NCI-H774 (cell line): ENCODE results near the gene CTSL.

Source experiments
- DNase-seq: peaks from one replicate; lab custom pipeline; 2025; lab: John Stamatoyannopoulos, UW

Gene CTSL

GRCh38 chr9:87701491-87701890 lies 24.4 kb upstream of the CTSL start:
- DNase-seq, result no peak

- DNase-seq, result no peak
Observed at GRCh38 chr9:87701931-87702421, 23.9 kb upstream of the CTSL start.

GRCh38 chr9:87702921-87703320 lies 23.0 kb upstream of the CTSL start:
- no peak for DNase-seq

GRCh38 chr9:87703636-87704276 lies 22.2 kb upstream of the CTSL start:
- no peak for DNase-seq

GRCh38 chr9:87704342-87704741 lies 21.6 kb upstream of the CTSL start:
- no peak for DNase-seq

- no peak for DNase-seq
Observed at GRCh38 chr9:87706066-87706739, 19.7 kb upstream of the CTSL start.

GRCh38 chr9:87707805-87708506 lies 18.0 kb upstream of the CTSL start:
- DNase-seq, result no peak

- DNase-seq, result no peak
Observed at GRCh38 chr9:87708546-87708945, 17.4 kb upstream of the CTSL start.

- DNase-seq, result no peak
Observed at GRCh38 chr9:87708986-87709728, 16.8 kb upstream of the CTSL start.

GRCh38 chr9:87710443-87710842 lies 15.5 kb upstream of the CTSL start:
- no peak for DNase-seq

GRCh38 chr9:87711857-87712800 lies 13.8 kb upstream of the CTSL start:
- no peak for DNase-seq

- DNase-seq, result no peak
Observed at GRCh38 chr9:87712801-87713277, 13.1 kb upstream of the CTSL start.

GRCh38 chr9:87713278-87713987 lies 12.5 kb upstream of the CTSL start:
- no peak for DNase-seq

- no peak for DNase-seq
Observed at GRCh38 chr9:87713988-87714330, 12.0 kb upstream of the CTSL start.

GRCh38 chr9:87714819-87715218 lies 11.1 kb upstream of the CTSL start:
- DNase-seq, result no peak

GRCh38 chr9:87716141-87716540 lies 9.8 kb upstream of the CTSL start:
- DNase-seq, result no peak

GRCh38 chr9:87717456-87717855 lies 8.5 kb upstream of the CTSL start:
- DNase-seq, result no peak

GRCh38 chr9:87718231-87718630 lies 7.7 kb upstream of the CTSL start:
- DNase-seq, result no peak

- DNase-seq, result no peak
Observed at GRCh38 chr9:87718852-87719612, 6.9 kb upstream of the CTSL start.

- DNase-seq, result no peak
Observed at GRCh38 chr9:87720173-87720572, 5.7 kb upstream of the CTSL start.
